Neural cell (in vitro differentiated cells): ENCODE data around the gene DLG2. TPM values are rescaled to one million over a fixed set of nuclear protein-coding genes. Genes with fewer than 3 reads are reported as not detected.

Experiments used
- H2AFZ ChIP-seq: fragments of 200-600, 300-800 bp; sonication (generic), shearing (Covaris generic); 2 replicates; pipeline ENCODE4 v1.6.0; 2014; ENCODE audit warnings: low read depth, mild to moderate bottlenecking, antibody characterized with exemption, low read length, moderate library complexity
- H3F3A ChIP-seq: fragments of 200-600 bp; shearing (Covaris generic); 2 replicates; pipeline ENCODE4 v1.6.1; 2016; ENCODE audit warnings: mild to moderate bottlenecking, moderate library complexity, mixed read lengths, antibody characterized with exemption, low read length; ENCODE audit not compliant: insufficient read depth, poor library complexity, severe bottlenecking
- H3K27ac ChIP-seq: fragments of 200-600, 300-800 bp; sonication (generic), shearing (Covaris generic); 2 replicates; pipeline ENCODE4 v1.5.1; 2014; ENCODE audit warnings: mild to moderate bottlenecking, low read length, moderate library complexity
- H3K27me3 ChIP-seq: fragments of 300-800, 200-600 bp; sonication (generic), shearing (Covaris generic); 2 replicates; pipeline ENCODE4 v1.6.0; 2014; ENCODE audit warnings: mild to moderate bottlenecking, low read depth, low read length, moderate library complexity; ENCODE audit not compliant: insufficient read depth
- H3K36me3 ChIP-seq: fragments of 300-800, 200-600 bp; sonication (generic), shearing (Covaris generic); 2 replicates; pipeline ENCODE4 v1.5.1; 2014; ENCODE audit warnings: mild to moderate bottlenecking, antibody characterized with exemption, low read length, moderate library complexity; ENCODE audit not compliant: insufficient read depth
- H3K4me2 ChIP-seq: fragments of 300-800, 200-600 bp; sonication (generic), shearing (Covaris generic); 2 replicates; pipeline ENCODE4 v1.6.0; 2014; ENCODE audit warnings: mild to moderate bottlenecking, low read length
- H3K4me3 ChIP-seq: fragments of 300-800, 200-600 bp; sonication (generic), shearing (Covaris generic); 2 replicates; pipeline ENCODE4 v1.5.1; 2014; ENCODE audit warnings: mild to moderate bottlenecking, low read length, moderate library complexity
- H3K79me2 ChIP-seq: fragments of 200-600 bp; shearing (Covaris generic); replicated peaks from 2 replicates; pipeline ENCODE4 v1.6.0; 2014; ENCODE audit warnings: mild to moderate bottlenecking, low read length, moderate library complexity; ENCODE audit not compliant: insufficient read depth
- H3K9ac ChIP-seq: fragments of 300-800, 200-600 bp; sonication (generic), shearing (Covaris generic); 2 replicates; pipeline ENCODE4 v1.6.1; 2016; ENCODE audit warnings: mild to moderate bottlenecking, low read length, mixed read lengths
- H3K9me2 ChIP-seq: fragments of 200-600 bp; shearing (Covaris generic); 2 replicates; pipeline ENCODE4 v1.6.1; 2016; ENCODE audit warnings: mild to moderate bottlenecking, low read length, mixed read lengths; ENCODE audit not compliant: insufficient read depth
- H3K9me3 ChIP-seq: fragments of 200-600, 300-800 bp; sonication (generic), shearing (Covaris generic); 2 replicates; pipeline ENCODE4 v1.6.1; 2016; ENCODE audit warnings: mild to moderate bottlenecking, mixed run types, low read length, moderate library complexity, mixed read lengths
- H4K20me1 ChIP-seq: fragments of 200-600 bp; shearing (Covaris generic); 2 replicates; pipeline ENCODE4 v1.6.1; 2016; ENCODE audit warnings: mild to moderate bottlenecking, mixed run types; ENCODE audit not compliant: insufficient read depth
- CTCF ChIP-seq: fragments of 450-650 bp; IDR thresholded peaks from 2 replicates; pipeline ENCODE4 v1.5.1; 2014; ENCODE audit warnings: antibody characterized with exemption, mild to moderate bottlenecking, moderate library complexity; ENCODE audit not compliant: poor library complexity, severe bottlenecking
- EP300 ChIP-seq: fragments of 450-650 bp; conservative IDR thresholded peaks from 2 replicates; pipeline ENCODE4 v1.6.1; 2014; ENCODE audit warnings: antibody characterized with exemption, mild to moderate bottlenecking, moderate library complexity; ENCODE audit not compliant: poor library complexity, severe bottlenecking
- EZH2 ChIP-seq: fragments of 200-600, 300-800 bp; shearing (Covaris generic), sonication (generic); IDR thresholded peaks from 2 replicates; pipeline ENCODE4 v1.6.1; 2014; ENCODE audit warnings: antibody characterized with exemption, low read length, borderline replicate concordance, mild to moderate bottlenecking; ENCODE audit not compliant: insufficient read depth, poor library complexity, severe bottlenecking
- MXI1 ChIP-seq: fragments of 450-650 bp; conservative IDR thresholded peaks from 2 replicates; pipeline ENCODE4 v1.6.1; 2014; ENCODE audit warnings: antibody characterized with exemption, mild to moderate bottlenecking; ENCODE audit not compliant: poor library complexity, severe bottlenecking
- POLR2AphosphoS5 ChIP-seq: IDR thresholded peaks from 2 replicates; pipeline ENCODE4 v1.6.1; 2012
- RAD21 ChIP-seq: fragments of 450-650 bp; conservative IDR thresholded peaks from 2 replicates; pipeline ENCODE4 v1.6.1; 2014; ENCODE audit warnings: antibody characterized with exemption, mild to moderate bottlenecking, moderate library complexity
- REST ChIP-seq: IDR thresholded peaks from 2 replicates; pipeline ENCODE4 v1.6.1; 2012; ENCODE audit warnings: borderline replicate concordance
- SMC3 ChIP-seq: fragments of 450-650 bp; conservative IDR thresholded peaks from 2 replicates; pipeline ENCODE4 v1.6.1; 2014; ENCODE audit warnings: antibody characterized with exemption, mild to moderate bottlenecking, moderate library complexity; ENCODE audit not compliant: poor library complexity
- TAF1 ChIP-seq: IDR thresholded peaks from 2 replicates; pipeline ENCODE4 v1.6.1; 2012; ENCODE audit warnings: low read depth
- polyA plus RNA-seq: library from polyadenylated mRNA; depleted of rRNA; stranded (reverse); fragments of >200 nt; gene quantifications from 2 replicates; pipeline ENCODE4 v1.2.3, GENCODE V29; 2014

The DLG2 gene
- polyA plus RNA-seq, 1 donor from 2014 or later, result 179 TPM

GRCh38 chr11:84425673-84426072 is 1201.5 kb downstream of the DLG2 start:
- TF ChIP-seq RAD21, result no peak
- TF ChIP-seq MXI1, result no peak
- TF ChIP-seq POLR2AphosphoS5, result no peak
- Histone ChIP-seq H3K4me2 (no peak overlapping the region), H3K79me2 (no peaks in the 10 kb centered on the region)

GRCh38 chr11:84420271-84420670 is 1206.9 kb downstream of the DLG2 start:
- no peaks in the 10 kb centered on the region for H3K9me3 ChIP-seq
- H3K27ac ChIP-seq, result no peak overlapping the region
- H4K20me1 ChIP-seq, result no peaks in the 10 kb centered on the region
- no peaks in the 10 kb centered on the region for H3K9me2 ChIP-seq
- H3K27me3 ChIP-seq, result no peaks in the 10 kb centered on the region
- no peak overlapping the region for H3K9ac ChIP-seq
- H3F3A ChIP-seq, result no peaks in the 10 kb centered on the region
- H3K36me3 ChIP-seq, result no peaks in the 10 kb centered on the region
- no peak overlapping the region for H3K4me2 ChIP-seq
- no peak overlapping the region for H3K4me3 ChIP-seq
- H3K79me2 ChIP-seq, result no peaks in the 10 kb centered on the region
- no peak for TF ChIP-seq TAF1
- no peak for TF ChIP-seq SMC3
- TF ChIP-seq POLR2AphosphoS5, result no peak
- TF ChIP-seq RAD21, result no peak
- no peak for TF ChIP-seq MXI1
- TF ChIP-seq CTCF, result no peak
- no peak for TF ChIP-seq EP300
- no peak for TF ChIP-seq EZH2
- no peak for TF ChIP-seq REST
- H2AFZ ChIP-seq, result no peak overlapping the region

More at GRCh38 chr11:84425673-84426072, 1201.5 kb downstream of the DLG2 start:
- no peaks in the 10 kb centered on the region for H3K27me3 ChIP-seq
- no peak overlapping the region for H3K27ac ChIP-seq
- no peaks in the 10 kb centered on the region for H3K36me3 ChIP-seq
- no peaks in the 10 kb centered on the region for H3K9me2 ChIP-seq
- H4K20me1 ChIP-seq, result no peaks in the 10 kb centered on the region
- no peaks in the 10 kb centered on the region for H3F3A ChIP-seq
- no peak overlapping the region for H3K9ac ChIP-seq
- no peak overlapping the region for H2AFZ ChIP-seq
- no peak overlapping the region for H3K4me3 ChIP-seq
- H3K9me3 ChIP-seq, result no peaks in the 10 kb centered on the region

- Histone ChIP-seq H3K4me3 (no peak overlapping the region), H3K27me3 (no peaks in the 10 kb centered on the region), H3K36me3 (no peaks in the 10 kb centered on the region), H3K9me2 (no peaks in the 10 kb centered on the region), H4K20me1 (no peaks in the 10 kb centered on the region), H3K27ac (no peak overlapping the region), H3F3A (no peaks in the 10 kb centered on the region), H3K4me2 (no peak overlapping the region), H2AFZ (no peak overlapping the region), H3K79me2 (no peaks in the 10 kb centered on the region), H3K9ac (no peak overlapping the region), H3K9me3 (no peaks in the 10 kb centered on the region)
- TF ChIP-seq CTCF, result no peak
- TF ChIP-seq SMC3, result no peak
- TF ChIP-seq EP300, result no peak
- TF ChIP-seq MXI1, result no peak
- TF ChIP-seq TAF1, result no peak
Measured at GRCh38 chr11:84419616-84420015, 1207.5 kb downstream of the DLG2 start.
